Transverse colon (tissue), 4 donors: ENCODE data around the gene PRICKLE2. TPM values are rescaled to one million over a fixed set of nuclear protein-coding genes. Genes with fewer than 3 reads are reported as not detected.
A peak's percentile ranks its signal among the peaks of the same experiment; 100 is the strongest.

Experiments used
- DNase-seq: peaks from one replicate; pipeline ENCODE4 v3.0.0-alpha.2; 2019
- H3K27ac ChIP-seq, 4 donors: fragments of 200-600 bp; sonication (generic); 2 replicates each; pipeline ENCODE4 v1.5.1; 2016 to 2018; ENCODE audit warnings: inconsistent platforms in 4 of 4
- H3K27me3 ChIP-seq: fragments of 200-600 bp; sonication (generic); 2 replicates; pipeline ENCODE4 v1.5.1; 2017; ENCODE audit warnings: inconsistent platforms
- H3K36me3 ChIP-seq, 4 donors: fragments of 200-600 bp; sonication (generic); 2 replicates each; pipeline ENCODE4 v1.5.1; 2017 to 2019; ENCODE audit warnings: inconsistent platforms in 4 of 4
- H3K4me1 ChIP-seq, 4 donors: fragments of 200-600 bp; sonication (generic); 2 replicates each; pipeline ENCODE4 v1.5.1; 2017 to 2020; ENCODE audit warnings: inconsistent platforms in 4 of 4
- H3K4me3 ChIP-seq, 4 donors: fragments of 200-600 bp; sonication (generic); 1 replicate in 1 of 4; 2 replicates in 3 of 4; pipeline versions ENCODE4 v1.5.1 to v1.6.1; 2017 to 2019; ENCODE audit warnings: inconsistent platforms in 4 of 4
- H3K9me3 ChIP-seq, 2 donors: fragments of 200-600 bp; sonication (generic); 2 replicates each; pipeline ENCODE4 v1.5.1; 2017 to 2019; ENCODE audit warnings: inconsistent platforms in 2 of 2
- CTCF ChIP-seq, 5 experiments: fragments of 200-600 bp in 3 of 5; fragments of 450-650 bp in 2 of 5; sonication (generic) in 3 of 5; IDR thresholded peaks; 1 replicate in 2 of 5; 2 replicates in 3 of 5; pipeline ENCODE4 v1.5.1; 2016 to 2017; ENCODE audit warnings: antibody characterized with exemption in 5 of 5, inconsistent platforms in 3 of 5, mild to moderate bottlenecking in 2 of 5, moderate library complexity in 1 of 5
- EP300 ChIP-seq: sonication (generic); formaldehyde crosslinking; IDR thresholded peaks from one replicate; pipeline ENCODE4 v1.6.1; 2017; ENCODE audit warnings: antibody characterized with exemption, low read depth
- POLR2A ChIP-seq: fragments of 450-650 bp; IDR thresholded peaks from one replicate; pipeline ENCODE4 v1.6.1; 2016; ENCODE audit warnings: antibody characterized with exemption, mild to moderate bottlenecking, moderate library complexity
- POLR2AphosphoS5 ChIP-seq, 3 donors: sonication (generic); formaldehyde crosslinking; IDR thresholded peaks; one replicate each; pipeline ENCODE4 v1.6.1; 2016; ENCODE audit warnings: antibody characterized with exemption in 3 of 3
- WGBS, 2 donors: methylation state at CpG; one replicate each; pipeline ENCODE4 v1.1.5; 2018; ENCODE audit warnings: low coverage in 1 of 2; 5-methylcytosine and 5-hydroxymethylcytosine counted together
- in situ Hi-C, 4 donors: fragments of 200-750 bp; cut with MboI; loops; one replicate each; pipeline versions ENCODE4 v1.15.0 to v1.15.1; 2017; ENCODE audit warnings: low sequenced_read_pairs in 3 of 4, low pct_ligation_motif_present in 1 of 4, low pct_unique_long_range_greater_than_20kb in 1 of 4
- intact Hi-C: fragments of 100-400 bp; cut with DNase I; formaldehyde crosslinking; loops from one replicate; pipeline ENCODE4 v1.15.1; 2023; ENCODE audit warnings: low total_unique reads
- total RNA-seq, 4 donors: library from RNA; depleted of rRNA; stranded (reverse); fragments of >200 nt; gene quantifications; one replicate each; pipeline ENCODE4 v1.1.0, GENCODE V29; 2016

The PRICKLE2 gene
- total RNA-seq, 4 donors from 2014 or later = 8.5 to 38.4 (median 17.4) TPM

- DNase-seq = no peak
- in situ Hi-C loops = loop anchor here in 2 of 4 donors (25.0 kb wide), 2 partner anchors 103 to 228 kb away; no protein-coding TSS in a partner anchor
- Histone ChIP-seq H3K27ac (peak overlapping the region; percentile 87 to 94 (median 92)), H3K36me3 (no peaks in the 10 kb centered on the region), H3K9me3 (no peaks in the 10 kb centered on the region), H3K27me3 (peaks cover 18% of the 10 kb centered on the region), H3K4me3 (peak overlapping the region in 3 of 4 donors; percentile 10 to 21 (median 14)), H3K4me1 (peaks cover 8 to 17% (median 9%) of the 10 kb centered on the region in 4 donors)
- TF ChIP-seq POLR2A (no peak), CTCF (IDR thresholded peaks at IDR 0.05) (no peak), POLR2AphosphoS5 (IDR thresholded peaks at IDR 0.05) (no peak)
- WGBS, 2 donors = 36 to 59% methylated on average over 2 to 3 of the region's 3 CpGs
- intact Hi-C loops = loop anchor here (2.0 to 10.0 kb wide), 3 partner anchors 79 to 133 kb away; no protein-coding TSS in a partner anchor
Observed at GRCh38 chr3:64265646-64266045, 40.4 kb upstream of the PRICKLE2 start.

- Histone ChIP-seq H3K27me3 (peaks cover 18% of the 10 kb centered on the region), H3K9me3 (no peaks in the 10 kb centered on the region), H3K4me3 (peak overlapping the region in 2 of 4 donors; percentile 10 to 21), H3K27ac (peak overlapping the region; percentile 87 to 94 (median 92)), H3K36me3 (no peaks in the 10 kb centered on the region), H3K4me1 (peaks cover 8 to 21% (median 9%) of the 10 kb centered on the region in 4 donors)
- 70 to 71% methylated on average over 4 of the region's 4 CpGs for WGBS, 2 donors
- DNase-seq = no peak
- intact Hi-C loops = loop anchor here (5.0 to 10.0 kb wide), 3 partner anchors 42 to 107 kb away; no protein-coding TSS in a partner anchor
- in situ Hi-C loops = loop anchor here in 2 of 4 donors (25.0 kb wide), 2 partner anchors 102 to 227 kb away; no protein-coding TSS in a partner anchor
- TF ChIP-seq POLR2A = no peak
- TF ChIP-seq CTCF (IDR thresholded peaks at IDR 0.05) = no peak
- TF ChIP-seq POLR2AphosphoS5 (IDR thresholded peaks at IDR 0.05) = no peak
- no peak for TF ChIP-seq EP300
Observed at GRCh38 chr3:64264501-64265109, 39.3 kb upstream of the PRICKLE2 start.

GRCh38 chr3:64262574-64263114 is 37.4 kb upstream of the PRICKLE2 start:
- no peak for TF ChIP-seq EP300
- no peak for TF ChIP-seq POLR2A
- TF ChIP-seq POLR2AphosphoS5 (IDR thresholded peaks at IDR 0.05) = no peak
- TF ChIP-seq CTCF (IDR thresholded peaks at IDR 0.05) = no peak
- 94 to 95% methylated on average over 3 to 4 of the region's 4 CpGs for WGBS, 2 donors
- peaks cover 10% of the 10 kb centered on the region for H3K27me3 ChIP-seq
- no peak overlapping the region for H3K4me3 ChIP-seq
- in situ Hi-C loops (loop anchor here in 2 of 4 donors (25.0 kb wide), 2 partner anchors 100 to 225 kb away; no protein-coding TSS in a partner anchor), intact Hi-C loops (loop anchor here (5.0 to 10.0 kb wide), 2 partner anchors 40 to 82 kb away; no protein-coding TSS in a partner anchor)
- H3K9me3 ChIP-seq = no peaks in the 10 kb centered on the region
- no peak for DNase-seq
- no peaks in the 10 kb centered on the region for H3K36me3 ChIP-seq
- H3K4me1 ChIP-seq = peaks cover 8 to 22% (median 11%) of the 10 kb centered on the region in 4 donors
- peak overlapping the region in 3 of 4 donors; percentile 74 to 94 (median 91) for H3K27ac ChIP-seq

GRCh38 chr3:64260431-64260830 is 35.2 kb upstream of the PRICKLE2 start:
- peak overlapping the region; percentile 46 to 94 (median 66) for H3K27ac ChIP-seq
- intact Hi-C loops = loop anchor here (5.0 to 10.0 kb wide), 2 partner anchors 38 to 84 kb away; no protein-coding TSS in a partner anchor
- no peak overlapping the region for H3K4me3 ChIP-seq

More at GRCh38 chr3:64260431-64260830, 35.2 kb upstream of the PRICKLE2 start:
- in situ Hi-C loops = loop anchor here in 2 of 4 donors (25.0 kb wide), 2 partner anchors 98 to 223 kb away; no protein-coding TSS in a partner anchor
- no peaks in the 10 kb centered on the region for H3K9me3 ChIP-seq
- no peak for DNase-seq
- no peak for TF ChIP-seq POLR2AphosphoS5 (IDR thresholded peaks at IDR 0.05)
- TF ChIP-seq EP300 = no peak
- TF ChIP-seq POLR2A = no peak
- TF ChIP-seq CTCF (IDR thresholded peaks at IDR 0.05) = no peak
- 62 to 64% methylated on average over 4 of the region's 4 CpGs for WGBS, 2 donors
- no peaks in the 10 kb centered on the region for H3K36me3 ChIP-seq
- peaks cover 8 to 28% (median 11%) of the 10 kb centered on the region in 4 donors for H3K4me1 ChIP-seq
- H3K27me3 ChIP-seq = no peaks in the 10 kb centered on the region
